Measurements from ENCODE around the gene EVL.

Gene EVL

GRCh38 chr14:100067481-100067880, 2.3 kb downstream of the EVL start:
- no peak for DNase-seq

- no peak for DNase-seq
Observed at GRCh38 chr14:100067971-100068959, 3.0 kb downstream of the EVL start.

- no peak for DNase-seq
Observed at GRCh38 chr14:100069161-100069800, 4.1 kb downstream of the EVL start.

GRCh38 chr14:100070310-100070709, 5.1 kb downstream of the EVL start:
- no peak for DNase-seq

- no peak for DNase-seq
Observed at GRCh38 chr14:100071545-100071944, 6.3 kb downstream of the EVL start.

GRCh38 chr14:100072783-100073346, 7.6 kb downstream of the EVL start:
- DNase-seq = no peak

GRCh38 chr14:100073576-100074430, 8.6 kb downstream of the EVL start:
- DNase-seq = no peak

GRCh38 chr14:100074431-100075100, 9.3 kb downstream of the EVL start:
- no peak for DNase-seq

GRCh38 chr14:100075681-100076080, 10.5 kb downstream of the EVL start:
- DNase-seq = no peak

- no peak for DNase-seq
Observed at GRCh38 chr14:100076133-100076532, 10.9 kb downstream of the EVL start.

GRCh38 chr14:100076606-100077005, 11.4 kb downstream of the EVL start:
- DNase-seq = no peak

GRCh38 chr14:100077441-100077840, 12.2 kb downstream of the EVL start:
- DNase-seq = no peak

- no peak for DNase-seq
Observed at GRCh38 chr14:100078216-100078803, 13.1 kb downstream of the EVL start.

GRCh38 chr14:100078997-100079725, 13.9 kb downstream of the EVL start:
- no peak for DNase-seq

GRCh38 chr14:100079726-100080005, 14.4 kb downstream of the EVL start:
- no peak for DNase-seq

- no peak for DNase-seq
Observed at GRCh38 chr14:100080206-100080605, 15.0 kb downstream of the EVL start.

- DNase-seq = no peak
Observed at GRCh38 chr14:100081997-100082625, 16.9 kb downstream of the EVL start.

GRCh38 chr14:100082723-100083122, 17.5 kb downstream of the EVL start:
- DNase-seq = no peak

- DNase-seq = no peak
Observed at GRCh38 chr14:100083706-100084105, 18.5 kb downstream of the EVL start.

GRCh38 chr14:100084591-100084990, 19.4 kb downstream of the EVL start:
- DNase-seq = no peak

- DNase-seq = no peak
Observed at GRCh38 chr14:100085462-100085861, 20.2 kb downstream of the EVL start.
